Measurements from ENCODE around the gene TRPM3.

DNA sequence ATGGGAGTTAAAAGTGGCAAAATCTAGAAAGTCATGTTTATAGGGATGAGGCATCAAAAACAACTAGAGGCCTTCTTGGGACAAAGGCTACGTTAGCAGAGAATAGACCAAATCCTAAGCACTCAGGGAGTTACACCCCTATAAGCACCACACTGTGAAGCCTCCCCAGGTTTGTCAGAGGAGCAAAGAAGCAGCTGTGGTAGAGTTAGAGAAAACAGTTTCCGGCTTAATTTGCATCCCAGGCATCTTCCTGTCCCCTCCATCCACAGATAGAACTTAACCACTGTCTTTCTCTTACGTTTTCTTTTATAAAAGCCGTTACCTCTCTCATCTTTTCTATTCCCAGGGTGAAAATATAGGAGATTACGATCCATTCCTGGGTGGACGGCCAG, 518.4 kb downstream of the TRPM3 start:
- TF ChIP-seq CTCF (IDR thresholded peaks at IDR 0.05) (no peak), POLR2A (IDR thresholded peaks at IDR 0.05) (no peak), POLR2AphosphoS5 (IDR thresholded peaks at IDR 0.05) (no peak)
